ENCODE results near the gene ZNF438.

DNA sequence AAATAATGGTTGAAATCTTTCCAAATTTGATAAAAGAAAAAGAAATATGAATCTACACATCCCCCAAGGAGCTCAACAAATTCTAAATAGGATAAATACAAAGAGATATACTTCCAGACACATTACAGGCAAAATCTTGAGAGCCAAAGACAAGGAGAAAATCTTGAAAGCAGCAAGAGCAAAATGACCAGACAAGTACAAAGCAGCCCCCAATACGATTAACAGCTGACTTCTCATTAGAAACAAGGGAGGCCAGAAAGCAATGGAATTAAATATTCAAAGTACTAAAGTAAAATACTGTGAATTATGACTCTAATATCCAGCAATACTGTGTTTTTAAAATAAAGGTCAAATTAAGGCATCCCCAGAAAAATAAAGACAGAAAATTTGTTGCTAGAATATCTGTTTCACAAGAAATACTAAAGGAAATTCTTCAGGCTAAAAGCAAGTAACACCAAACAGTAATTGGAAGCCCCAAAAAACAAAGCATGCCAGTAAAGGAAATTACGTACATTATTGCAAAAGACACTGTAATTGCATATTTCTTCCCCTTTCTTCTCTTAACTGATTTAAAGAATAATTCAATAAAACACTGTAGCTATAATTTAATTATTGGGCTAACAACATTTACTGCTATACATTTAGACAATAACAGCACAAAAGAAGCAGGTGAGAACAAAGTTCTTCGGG lies 36.4 kb downstream of the ZNF438 start:
- TF ChIP-seq, protein P1, sequence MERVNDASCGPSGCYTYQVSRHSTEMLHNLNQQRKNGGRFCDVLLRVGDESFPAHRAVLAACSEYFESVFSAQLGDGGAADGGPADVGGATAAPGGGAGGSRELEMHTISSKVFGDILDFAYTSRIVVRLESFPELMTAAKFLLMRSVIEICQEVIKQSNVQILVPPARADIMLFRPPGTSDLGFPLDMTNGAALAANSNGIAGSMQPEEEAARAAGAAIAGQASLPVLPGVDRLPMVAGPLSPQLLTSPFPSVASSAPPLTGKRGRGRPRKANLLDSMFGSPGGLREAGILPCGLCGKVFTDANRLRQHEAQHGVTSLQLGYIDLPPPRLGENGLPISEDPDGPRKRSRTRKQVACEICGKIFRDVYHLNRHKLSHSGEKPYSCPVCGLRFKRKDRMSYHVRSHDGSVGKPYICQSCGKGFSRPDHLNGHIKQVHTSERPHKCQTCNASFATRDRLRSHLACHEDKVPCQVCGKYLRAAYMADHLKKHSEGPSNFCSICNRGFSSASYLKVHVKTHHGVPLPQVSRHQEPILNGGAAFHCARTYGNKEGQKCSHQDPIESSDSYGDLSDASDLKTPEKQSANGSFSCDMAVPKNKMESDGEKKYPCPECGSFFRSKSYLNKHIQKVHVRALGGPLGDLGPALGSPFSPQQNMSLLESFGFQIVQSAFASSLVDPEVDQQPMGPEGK (CRISPR knock-in tag; IDR thresholded peaks at IDR 0.05; ENCODE audit: borderline replicate concordance): no peak
- TF ChIP-seq GLIS3 (CRISPR knock-in tag; IDR thresholded peaks at IDR 0.05): no peak
- no peak for TF ChIP-seq ZC3H10 (CRISPR knock-in tag; IDR thresholded peaks at IDR 0.05)
- no peak for TF ChIP-seq ISL1 (CRISPR knock-in tag; IDR thresholded peaks at IDR 0.05)
- no peak for TF ChIP-seq ZNF70 (CRISPR knock-in tag; IDR thresholded peaks at IDR 0.05)
- no peak for TF ChIP-seq CSRNP3 (CRISPR knock-in tag; IDR thresholded peaks at IDR 0.05)
- TF ChIP-seq ZFP30 (CRISPR knock-in tag; IDR thresholded peaks at IDR 0.05): no peak
- TF ChIP-seq ZFP3 (CRISPR knock-in tag; IDR thresholded peaks at IDR 0.05): no peak
- no peak for TF ChIP-seq RARB (CRISPR knock-in tag; IDR thresholded peaks at IDR 0.05)
- TF ChIP-seq, protein P2, sequence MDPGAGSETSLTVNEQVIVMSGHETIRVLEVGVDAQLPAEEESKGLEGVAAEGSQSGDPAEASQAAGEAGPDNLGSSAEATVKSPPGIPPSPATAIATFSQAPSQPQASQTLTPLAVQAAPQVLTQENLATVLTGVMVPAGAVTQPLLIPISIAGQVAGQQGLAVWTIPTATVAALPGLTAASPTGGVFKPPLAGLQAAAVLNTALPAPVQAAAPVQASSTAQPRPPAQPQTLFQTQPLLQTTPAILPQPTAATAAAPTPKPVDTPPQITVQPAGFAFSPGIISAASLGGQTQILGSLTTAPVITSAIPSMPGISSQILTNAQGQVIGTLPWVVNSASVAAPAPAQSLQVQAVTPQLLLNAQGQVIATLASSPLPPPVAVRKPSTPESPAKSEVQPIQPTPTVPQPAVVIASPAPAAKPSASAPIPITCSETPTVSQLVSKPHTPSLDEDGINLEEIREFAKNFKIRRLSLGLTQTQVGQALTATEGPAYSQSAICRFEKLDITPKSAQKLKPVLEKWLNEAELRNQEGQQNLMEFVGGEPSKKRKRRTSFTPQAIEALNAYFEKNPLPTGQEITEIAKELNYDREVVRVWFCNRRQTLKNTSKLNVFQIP (CRISPR knock-in tag; IDR thresholded peaks at IDR 0.05; ENCODE audit: borderline replicate concordance, low read depth): no peak
- TF ChIP-seq ZNF8 (CRISPR knock-in tag; IDR thresholded peaks at IDR 0.05): no peak
- TF ChIP-seq TOX (CRISPR knock-in tag; IDR thresholded peaks at IDR 0.05; ENCODE audit: borderline replicate concordance): no peak
- no peak for TF ChIP-seq CREB5 (CRISPR knock-in tag; IDR thresholded peaks at IDR 0.05; ENCODE audit: low read depth)

Measured in SK-N-SH treated with all-trans-retinoic acid at 6 μM for 48 hours (cell line).